Stimulated activated CD4-positive, alpha-beta T cell treated with anti-CD3 and anti-CD28 coated beads, TNF-alpha, amount 100 ng/mL, for 24 hours (primary cell): ENCODE results near the gene DCAF5.
"Not testable (repeated sequence)": the region's sequence is repeated elsewhere in the genome, so short reads cannot be mapped to it uniquely, and the experiment has no call there.

Source experiments
- DNase-seq, 3 experiments: peaks; one replicate each; pipeline ENCODE4 v3.0.0-alpha.2; 2020; ENCODE audit warnings: low read depth in 3 of 3

The DCAF5 gene

GRCh38 chr14:69072584-69072983 is 80.3 kb downstream of the DCAF5 start:
- no peak for DNase-seq

DNA sequence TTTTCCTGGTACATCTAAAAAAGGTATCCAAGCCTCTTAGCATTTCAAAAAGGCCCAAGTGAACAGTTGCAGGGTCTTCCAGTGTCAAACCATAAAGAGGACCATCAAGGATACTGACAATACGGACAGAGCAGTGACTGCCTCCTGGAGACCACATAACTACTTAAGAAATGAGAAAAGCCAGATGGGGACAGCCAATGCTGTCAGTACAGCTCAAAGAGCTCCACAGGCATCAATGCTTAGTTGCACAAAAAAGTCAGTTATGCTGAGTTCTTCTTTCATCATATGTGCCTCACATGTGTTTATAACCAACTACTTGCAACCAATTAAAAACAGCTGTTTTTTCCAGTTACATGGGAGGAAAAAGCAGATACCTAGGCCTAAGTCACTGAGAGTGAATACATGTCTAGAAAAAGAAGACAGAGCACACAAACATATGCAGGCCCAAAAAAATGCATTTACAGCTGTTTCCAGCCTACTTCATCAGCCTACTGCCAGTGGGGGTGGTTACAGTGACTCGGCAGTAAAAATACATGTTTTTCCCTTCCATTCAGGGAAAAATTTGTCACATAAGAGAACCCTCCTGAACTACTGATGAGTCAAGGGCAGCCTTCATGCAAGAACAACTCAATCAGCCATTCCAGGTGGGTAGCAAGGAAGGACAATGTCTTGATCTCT is 84.0 kb downstream of the DCAF5 start:
- no peak for DNase-seq

- DNase-seq = no peak
Observed at GRCh38 chr14:69066396-69067171, 86.3 kb downstream of the DCAF5 start.

DNA sequence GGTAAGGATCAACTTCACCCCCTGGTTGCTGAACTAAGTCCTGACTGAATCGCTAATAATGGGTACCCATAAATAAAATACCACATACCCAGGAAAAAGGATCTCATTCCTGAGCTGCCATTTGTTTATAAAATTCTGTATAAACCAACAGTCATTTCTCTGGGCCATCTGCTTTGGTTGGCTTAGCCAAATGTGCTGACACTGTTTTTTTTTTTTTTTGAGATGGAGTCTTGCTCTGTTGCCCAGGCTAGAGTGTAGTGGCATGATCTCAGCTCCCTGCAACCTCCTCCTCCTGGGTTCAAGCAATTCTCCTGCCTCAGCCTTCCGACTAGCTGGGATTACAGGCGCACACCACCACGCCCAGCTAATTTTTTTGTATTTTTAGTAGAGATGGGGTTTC is 87.0 kb downstream of the DCAF5 start:
- not testable (repeated sequence) for DNase-seq

- no peak for DNase-seq
Observed at GRCh38 chr14:69064596-69064995, 88.3 kb downstream of the DCAF5 start.

DNA sequence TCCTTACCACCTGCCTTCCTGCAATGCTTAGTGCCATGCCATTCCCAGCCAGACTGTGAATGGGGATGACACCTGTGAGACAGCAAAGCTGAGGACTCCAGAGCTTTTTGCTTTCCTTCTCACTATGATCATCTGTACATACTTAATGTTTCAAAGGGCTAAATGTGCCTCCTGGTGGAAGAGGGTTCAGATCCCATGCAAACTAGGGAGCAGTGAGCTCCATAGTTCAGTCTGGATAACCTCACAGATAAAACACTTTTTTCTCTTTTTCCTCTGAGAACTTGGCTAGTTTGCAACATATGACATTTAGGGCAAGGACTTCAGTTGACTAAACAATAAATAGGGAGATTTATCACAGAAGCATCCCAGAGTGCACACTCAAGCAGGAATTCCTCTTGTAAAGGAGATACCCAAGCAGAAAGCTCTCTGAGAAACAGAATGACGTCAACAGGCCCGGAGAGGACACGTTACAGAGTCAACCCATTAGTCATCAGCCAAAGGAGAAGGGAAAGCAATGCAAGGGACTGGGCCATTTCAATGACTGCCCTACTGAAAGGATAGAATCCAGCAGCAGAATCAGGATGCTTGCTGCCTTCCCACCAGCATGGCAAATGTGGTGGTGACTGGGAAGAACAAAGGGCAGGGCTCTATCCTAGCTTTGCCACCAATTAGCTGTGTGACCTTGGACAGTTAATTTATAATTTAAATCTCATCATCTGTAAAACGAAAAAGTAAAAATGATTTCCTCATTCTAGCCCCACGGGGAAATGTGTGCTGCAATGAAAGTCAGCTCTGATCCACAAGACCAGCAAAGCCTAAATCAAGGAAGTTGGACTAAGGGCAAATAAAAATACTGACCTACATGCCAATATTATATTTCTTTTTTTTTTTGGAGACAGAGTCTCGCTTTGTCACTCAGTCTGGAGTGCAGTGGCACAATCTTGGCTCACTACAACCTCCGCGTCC is 93.0 kb downstream of the DCAF5 start:
- DNase-seq = no peak

DNA sequence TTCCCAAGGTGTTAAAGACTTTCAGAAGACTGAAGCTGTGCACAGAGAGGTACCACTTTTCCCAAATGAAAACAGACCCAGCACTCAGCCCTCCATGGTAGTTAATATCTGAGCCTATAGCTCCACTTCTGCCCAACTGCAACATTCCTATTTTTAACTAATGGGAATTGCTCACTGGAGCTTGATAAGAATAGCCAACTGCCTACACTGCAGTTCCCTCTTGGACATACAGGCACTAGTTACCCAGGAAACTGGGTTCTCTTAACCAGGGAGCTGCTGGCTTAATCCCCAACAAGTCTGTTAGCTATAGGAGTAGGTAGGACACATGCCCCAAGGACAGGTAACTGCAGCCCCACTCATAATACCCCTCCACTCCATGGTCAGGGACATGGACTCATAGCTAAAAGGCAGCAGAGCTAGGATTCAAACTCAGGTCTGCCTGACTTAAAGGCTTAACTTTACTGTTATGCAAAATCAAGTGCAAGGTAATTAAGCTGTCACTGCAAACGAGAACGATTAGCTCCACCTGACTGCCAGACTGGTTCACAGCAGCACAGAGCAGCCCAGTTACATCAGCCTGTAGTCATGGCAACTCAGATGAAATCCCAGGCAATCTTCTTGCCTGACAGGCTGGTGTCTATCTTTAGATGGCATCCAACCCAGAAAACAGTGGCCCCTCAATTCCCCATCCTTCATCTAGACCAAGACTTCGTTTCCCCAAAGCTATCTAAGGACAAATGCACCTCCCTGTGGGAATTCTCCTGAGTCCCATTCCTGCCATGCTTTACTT is 96.7 kb downstream of the DCAF5 start:
- DNase-seq = no peak

GRCh38 chr14:69055125-69055524 is 97.8 kb downstream of the DCAF5 start:
- no peak for DNase-seq

DNA sequence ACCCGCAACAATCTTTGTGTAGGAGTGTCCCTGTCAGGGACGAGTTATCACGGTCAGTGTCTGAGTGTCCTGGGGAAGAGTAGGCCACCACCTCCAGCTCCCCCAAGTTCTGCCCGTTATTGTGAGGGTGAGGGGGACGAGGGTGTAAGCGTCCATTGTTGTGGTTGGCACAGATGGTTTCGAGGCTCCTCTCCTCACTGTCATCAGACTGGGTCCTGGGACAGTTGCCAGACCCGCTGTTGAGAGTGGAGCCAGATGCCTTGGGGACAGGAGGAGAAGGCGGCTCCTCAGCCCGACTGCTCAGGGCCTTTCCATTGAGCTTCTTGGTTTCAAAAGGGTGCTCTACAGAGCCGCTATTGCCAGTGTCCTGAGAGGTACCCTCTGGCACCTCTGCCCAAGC is 98.9 kb downstream of the DCAF5 start:
- no peak for DNase-seq

DNA sequence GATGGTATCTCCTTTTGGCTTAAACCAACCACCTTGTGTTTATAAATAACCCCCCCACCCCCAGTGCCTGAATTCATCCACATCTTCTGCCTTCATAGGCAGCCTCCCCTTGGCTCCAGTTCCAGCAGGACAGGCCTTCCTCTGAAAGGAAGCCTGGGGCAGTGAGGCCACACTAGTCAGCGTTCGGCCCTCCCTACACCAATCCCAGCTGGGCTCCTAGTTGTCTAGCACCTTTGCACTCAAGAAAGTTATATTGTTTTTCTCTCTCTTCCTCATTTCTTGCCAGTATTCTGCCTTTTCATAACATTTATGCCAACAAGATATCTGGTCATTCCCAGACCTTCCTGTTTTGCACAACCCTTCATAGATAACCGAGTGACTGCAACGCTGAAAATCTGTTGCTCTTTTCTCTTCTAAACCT is 100.7 kb downstream of the DCAF5 start:
- DNase-seq = no peak

GRCh38 chr14:69050240-69051184 is 102.4 kb downstream of the DCAF5 start:
- no peak for DNase-seq

GRCh38 chr14:69049675-69050074 is 103.2 kb downstream of the DCAF5 start:
- no peak for DNase-seq

DNA sequence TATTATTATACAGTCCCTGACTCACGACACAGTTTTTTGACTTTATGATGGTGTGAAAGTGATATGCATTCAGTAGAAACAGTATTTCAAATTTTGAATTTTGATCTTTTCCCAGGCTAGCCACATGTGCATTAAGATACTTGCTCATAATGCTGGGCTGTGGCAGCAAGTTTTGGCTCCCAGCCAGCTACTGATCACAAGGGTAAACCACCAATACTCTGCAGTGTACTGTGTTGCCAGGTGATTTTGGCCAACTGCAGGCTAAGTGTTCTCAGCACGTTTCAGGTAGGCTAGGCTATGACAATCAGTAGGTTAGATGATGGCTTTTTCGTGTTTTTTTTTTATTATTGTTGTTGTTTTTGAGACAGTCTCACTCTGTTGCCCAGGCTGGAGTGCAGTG is 104.5 kb downstream of the DCAF5 start:
- no peak for DNase-seq

DNA sequence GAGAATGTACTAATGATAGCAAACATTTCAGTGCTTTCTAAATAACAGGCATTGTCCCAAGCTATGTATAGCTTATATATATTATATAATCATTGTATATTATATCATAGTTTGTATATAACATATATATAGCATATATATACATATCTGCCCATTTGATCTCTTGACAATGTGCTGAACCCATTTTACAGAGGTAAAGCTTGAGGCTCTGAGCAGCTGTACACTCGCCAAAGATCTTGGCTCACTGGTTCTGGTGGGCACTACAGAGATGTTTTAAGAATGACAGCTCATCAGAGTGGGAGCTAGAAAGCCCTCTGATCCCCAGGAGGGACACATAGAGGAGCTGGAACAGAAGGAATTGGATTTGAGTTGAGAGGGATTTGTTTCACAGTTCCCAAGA is 105.7 kb downstream of the DCAF5 start:
- no peak for DNase-seq

DNA sequence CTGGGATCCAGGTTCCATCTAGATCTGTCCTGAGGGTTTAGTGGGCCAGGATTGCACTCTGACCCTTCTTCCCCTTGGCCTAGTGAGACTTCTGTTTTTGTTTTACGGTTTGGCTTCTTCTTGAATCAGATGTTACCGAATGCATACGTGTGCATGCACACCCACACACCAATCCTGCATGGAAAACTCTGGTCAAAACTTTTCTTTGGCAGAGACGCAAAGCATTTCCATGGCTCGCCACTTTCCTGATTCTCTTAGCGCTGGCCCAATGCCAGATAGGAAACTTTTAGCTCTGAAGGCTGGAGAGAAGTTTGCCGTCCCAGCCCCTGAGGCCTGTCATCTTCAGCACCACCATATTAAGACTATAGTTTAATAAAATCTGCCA is 106.5 kb downstream of the DCAF5 start:
- DNase-seq = no peak

- DNase-seq = no peak
Observed at GRCh38 chr14:69045857-69046475, 107.0 kb downstream of the DCAF5 start.

DNA sequence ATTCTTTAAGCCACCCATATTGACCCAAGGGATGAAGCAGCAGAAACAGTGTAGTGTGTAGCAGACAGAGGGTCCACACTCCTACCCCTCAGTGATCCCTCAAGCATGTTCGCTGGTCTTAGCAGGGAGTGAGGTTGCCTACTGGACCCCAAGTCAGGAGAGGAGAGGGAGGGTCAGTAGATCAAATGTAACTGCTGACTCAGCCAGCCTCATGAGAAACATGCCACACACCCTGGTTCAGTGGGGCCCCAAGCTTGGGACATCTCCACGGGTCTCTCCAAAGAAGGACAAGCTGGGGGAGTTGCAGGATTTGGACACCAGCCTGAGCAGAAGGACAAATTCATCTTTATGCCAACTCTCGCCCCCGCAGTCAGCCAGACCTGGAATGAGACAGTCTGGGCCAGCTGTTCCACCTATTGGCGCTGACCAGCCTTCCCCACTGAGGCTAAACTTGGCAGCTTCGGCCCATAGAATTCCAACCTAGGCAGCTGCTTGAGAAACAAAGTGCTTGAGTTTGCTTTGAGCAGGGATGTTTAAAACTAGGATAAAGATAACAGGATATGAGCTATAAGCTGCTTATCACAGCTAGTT is 107.9 kb downstream of the DCAF5 start:
- no peak for DNase-seq

- DNase-seq = no peak
Observed at GRCh38 chr14:69044296-69044695, 108.6 kb downstream of the DCAF5 start.

GRCh38 chr14:69043596-69044260 is 109.2 kb downstream of the DCAF5 start:
- no peak for DNase-seq
